NCI-H1417 treated with DMSO at 0.1 percent for 48 hours (cell line): ENCODE results near the gene NIPAL3.
"Not testable (repeated sequence)": the region's sequence is repeated elsewhere in the genome, so short reads cannot be mapped to it uniquely, and the experiment has no call there.

Source experiments
- DNase-seq: peaks from one replicate; lab custom pipeline; 2025; lab: John Stamatoyannopoulos, UW

NIPAL3 gene

GRCh38 chr1:24490101-24490781, 74.6 kb downstream of the NIPAL3 start:
- DNase-seq, result no peak

- DNase-seq, result no peak
These were observed 76.2 kb downstream of the NIPAL3 start for GRCh38 chr1:24491577-24492360.

GRCh38 chr1:24492935-24493334, 77.3 kb downstream of the NIPAL3 start:
- DNase-seq, result not testable (repeated sequence)

- no peak for DNase-seq
These were observed 78.2 kb downstream of the NIPAL3 start for GRCh38 chr1:24493785-24494184.

- DNase-seq, result no peak
These were observed 83.0 kb downstream of the NIPAL3 start for GRCh38 chr1:24498589-24498988.

- DNase-seq, result no peak
These were observed 84.9 kb downstream of the NIPAL3 start for GRCh38 chr1:24500448-24501048.

- DNase-seq, result no peak
These were observed 85.9 kb downstream of the NIPAL3 start for GRCh38 chr1:24501371-24502064.

- DNase-seq, result peak; percentile 40
These were observed 86.6 kb downstream of the NIPAL3 start for GRCh38 chr1:24502065-24502708.

- DNase-seq, result no peak
These were observed 87.1 kb downstream of the NIPAL3 start, which contains the start of gene RCAN3 for GRCh38 chr1:24502709-24503058. RCAN3 (plus strand) TSS chr1:24502836; CDS start chr1:24514373, 11,537 bp downstream.

GRCh38 chr1:24503059-24503751, 87.6 kb downstream of the NIPAL3 start:
- no peak for DNase-seq

DNA sequence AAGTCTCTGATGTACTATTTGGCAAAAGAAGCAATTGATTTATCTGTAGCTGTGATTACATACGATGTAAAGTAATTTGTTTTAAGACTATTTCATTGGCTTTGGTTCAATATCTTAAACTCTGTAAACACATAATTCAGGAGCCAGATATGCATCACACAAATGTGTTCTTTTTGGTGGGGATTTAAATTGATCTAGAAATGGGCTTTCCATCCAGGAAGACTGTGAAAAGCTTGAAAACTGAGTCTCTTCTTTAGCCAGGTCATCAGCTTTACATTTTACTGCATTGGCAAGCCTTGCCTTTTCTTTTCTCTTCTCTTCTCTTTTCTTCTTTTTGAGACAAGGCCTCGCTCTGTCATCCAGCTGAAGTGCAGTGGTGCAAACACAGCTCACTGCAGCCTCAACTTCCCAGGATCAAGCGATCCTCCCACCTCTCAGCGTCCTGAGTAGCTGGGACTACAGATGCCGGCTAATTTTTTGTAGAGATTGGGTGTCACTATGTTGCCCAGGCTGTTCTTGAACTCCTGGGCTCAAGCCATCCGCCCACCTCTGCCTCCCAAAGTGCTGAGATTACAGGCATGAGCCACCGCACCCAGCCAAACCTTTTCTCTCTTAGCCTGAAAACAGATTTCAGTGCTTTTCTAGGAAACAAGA, 88.4 kb downstream of the NIPAL3 start:
- no peak for DNase-seq

GRCh38 chr1:24504560-24504959, 89.0 kb downstream of the NIPAL3 start:
- DNase-seq, result no peak

- DNase-seq, result no peak
These were observed 90.2 kb downstream of the NIPAL3 start for GRCh38 chr1:24505816-24506215.

- no peak for DNase-seq
These were observed 91.2 kb downstream of the NIPAL3 start for GRCh38 chr1:24506691-24507381.

- no peak for DNase-seq
These were observed 91.8 kb downstream of the NIPAL3 start for GRCh38 chr1:24507405-24507804.

DNA sequence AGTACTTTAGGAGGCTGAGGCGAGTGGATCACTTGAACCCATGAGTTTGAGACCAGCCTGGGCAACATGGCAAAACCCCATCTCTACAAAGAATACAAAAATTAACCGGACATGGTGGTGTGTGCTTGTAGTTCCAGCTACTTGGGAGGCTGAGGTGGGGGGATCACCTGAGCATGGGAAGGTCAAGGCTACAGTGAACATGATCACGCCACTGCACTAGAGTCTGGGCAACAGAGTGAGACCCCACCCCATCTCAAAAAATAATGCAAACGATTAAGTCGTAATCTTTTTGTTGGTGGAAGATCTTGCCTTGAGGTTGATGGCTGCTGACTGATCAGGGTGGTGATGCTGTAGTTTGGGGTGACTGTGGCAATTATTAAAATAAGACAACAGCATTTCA, 93.3 kb downstream of the NIPAL3 start:
- DNase-seq, result no peak

DNA sequence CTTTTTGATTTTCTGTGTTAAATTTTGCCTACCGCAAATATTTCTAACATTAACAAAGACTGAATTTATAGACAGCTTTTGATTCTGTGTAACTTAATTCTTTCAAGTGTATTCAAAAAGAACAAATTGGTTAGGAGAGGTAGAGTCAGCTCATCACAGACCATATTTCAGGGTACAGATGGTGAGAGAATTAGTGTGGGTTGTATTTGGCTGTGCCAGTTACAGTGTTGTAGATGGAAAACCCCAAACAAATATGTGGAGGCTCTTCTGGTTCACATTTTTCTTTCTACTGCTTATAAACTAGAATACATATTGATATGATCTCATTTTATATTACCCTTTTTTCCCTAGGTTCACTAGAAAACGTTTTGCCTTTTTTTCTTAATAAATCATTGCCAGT, 98.1 kb downstream of the NIPAL3 start:
- DNase-seq, result no peak

- no peak for DNase-seq
These were observed 99.3 kb downstream of the NIPAL3 start for GRCh38 chr1:24514946-24515345.

DNA sequence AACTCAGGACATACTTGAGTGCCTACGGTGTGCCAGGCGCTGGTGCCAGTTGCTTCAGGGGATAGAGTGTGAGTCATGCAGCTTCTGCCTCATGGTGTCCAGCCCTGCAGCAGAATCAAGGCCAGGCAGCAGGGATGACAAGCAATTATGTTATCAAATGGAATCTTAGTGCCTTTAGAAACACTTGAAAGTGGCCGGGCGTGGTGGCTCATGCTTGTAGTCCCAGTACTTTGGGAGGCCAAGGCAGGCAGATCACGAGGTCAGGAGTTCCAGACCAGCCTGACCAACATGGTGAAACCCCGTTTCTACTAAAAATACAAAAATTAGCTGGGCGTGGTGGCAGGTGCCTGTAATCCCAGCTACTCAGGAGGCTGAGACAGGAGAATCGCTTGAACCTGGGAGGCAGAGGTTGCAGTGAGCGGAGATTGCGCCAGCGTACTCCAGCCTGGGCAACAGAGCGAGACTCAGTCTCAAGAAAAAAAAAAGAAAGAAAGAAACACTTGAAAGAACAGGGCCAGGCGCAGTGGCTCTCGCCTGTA, 100.1 kb downstream of the NIPAL3 start:
- not testable (repeated sequence) for DNase-seq

GRCh38 chr1:24516506-24516905, 100.9 kb downstream of the NIPAL3 start:
- DNase-seq, result no peak
